DMS53 treated with DMSO at 0.1 percent for 48 hours (cell line): ENCODE results near the gene LIN9.

Experiments
- DNase-seq: peaks from one replicate; lab custom pipeline; 2025; ENCODE audit not compliant: unreplicated experiment; lab: John Stamatoyannopoulos, UW

LIN9 gene

GRCh38 chr1:226320930-226321329 is 12.0 kb upstream of the LIN9 start:
- no peak for DNase-seq

DNA sequence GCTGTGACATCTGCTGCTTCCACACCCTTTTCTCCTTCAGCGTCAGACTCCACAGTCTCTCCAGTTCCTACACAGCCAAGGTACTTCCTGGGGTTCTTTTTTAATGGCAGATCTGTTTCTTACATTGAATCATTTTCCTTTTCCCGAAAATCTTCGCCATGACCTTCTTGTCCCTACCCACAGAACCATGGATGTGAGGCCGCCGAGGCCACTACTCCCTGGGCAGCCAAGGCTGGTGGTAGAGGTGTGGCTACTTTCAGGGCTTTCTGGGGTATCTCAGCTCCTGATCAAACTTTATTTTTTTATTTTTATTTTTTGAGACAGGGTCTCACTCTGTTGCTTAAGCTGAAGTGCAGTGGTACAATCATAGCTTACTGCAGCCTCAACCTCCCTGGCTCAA is 9.5 kb upstream of the LIN9 start:
- no peak for DNase-seq

- DNase-seq: no peak
Measured at GRCh38 chr1:226314055-226314454, 5.1 kb upstream of the LIN9 start.

DNA sequence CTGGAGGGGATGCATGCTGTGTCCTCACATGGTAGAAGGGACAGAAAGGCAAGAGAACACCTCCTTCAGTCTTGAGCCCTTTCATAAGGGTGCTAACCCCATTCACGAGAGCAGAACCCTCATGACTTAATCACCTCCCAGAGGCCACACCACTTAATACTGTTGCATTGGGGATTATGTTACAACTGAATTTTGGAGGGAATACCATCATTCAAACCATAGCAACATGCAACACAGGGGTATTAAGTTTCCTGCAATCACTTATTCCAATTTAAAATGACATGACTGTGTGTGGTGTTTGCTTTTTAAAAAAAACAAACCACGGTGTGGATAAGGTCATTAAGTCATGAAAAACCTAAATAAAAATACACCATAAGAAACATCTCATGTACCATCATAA is 3.1 kb upstream of the LIN9 start:
- DNase-seq: no peak

GRCh38 chr1:226311376-226311775 is 2.4 kb upstream of the LIN9 start:
- no peak for DNase-seq

- no peak for DNase-seq
Measured at GRCh38 chr1:226310637-226311195, 1.8 kb upstream of the LIN9 start.

- no peak for DNase-seq
Measured at GRCh38 chr1:226310245-226310540, 1.2 kb upstream of the LIN9 start.

- DNase-seq: no peak
Measured at GRCh38 chr1:226309398-226310244, 657 bp upstream of the LIN9 start.

- no peak for DNase-seq
Measured at GRCh38 chr1:226308166-226308722, 720 bp downstream of the LIN9 start.

DNA sequence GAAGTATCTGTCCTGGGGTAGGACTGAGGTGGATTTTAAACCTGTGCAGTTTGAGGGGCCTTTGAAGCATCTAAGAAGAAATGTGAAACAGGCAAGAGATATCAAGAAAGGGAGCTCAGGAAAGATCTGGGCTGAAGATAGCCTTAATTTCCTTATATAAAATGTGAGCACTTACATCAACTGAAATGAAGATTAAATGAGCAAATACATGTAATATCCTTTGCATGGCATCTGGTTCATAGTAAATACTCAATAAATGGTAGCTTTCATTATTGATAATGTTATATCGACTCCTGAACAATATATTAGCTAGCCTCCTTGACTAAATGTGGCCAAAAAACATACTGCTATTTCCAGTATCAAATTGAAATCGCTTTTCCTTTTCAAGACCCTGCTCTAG is 2.5 kb downstream of the LIN9 start:
- no peak for DNase-seq

- DNase-seq: no peak
Measured at GRCh38 chr1:226305184-226305583, 3.8 kb downstream of the LIN9 start.

DNA sequence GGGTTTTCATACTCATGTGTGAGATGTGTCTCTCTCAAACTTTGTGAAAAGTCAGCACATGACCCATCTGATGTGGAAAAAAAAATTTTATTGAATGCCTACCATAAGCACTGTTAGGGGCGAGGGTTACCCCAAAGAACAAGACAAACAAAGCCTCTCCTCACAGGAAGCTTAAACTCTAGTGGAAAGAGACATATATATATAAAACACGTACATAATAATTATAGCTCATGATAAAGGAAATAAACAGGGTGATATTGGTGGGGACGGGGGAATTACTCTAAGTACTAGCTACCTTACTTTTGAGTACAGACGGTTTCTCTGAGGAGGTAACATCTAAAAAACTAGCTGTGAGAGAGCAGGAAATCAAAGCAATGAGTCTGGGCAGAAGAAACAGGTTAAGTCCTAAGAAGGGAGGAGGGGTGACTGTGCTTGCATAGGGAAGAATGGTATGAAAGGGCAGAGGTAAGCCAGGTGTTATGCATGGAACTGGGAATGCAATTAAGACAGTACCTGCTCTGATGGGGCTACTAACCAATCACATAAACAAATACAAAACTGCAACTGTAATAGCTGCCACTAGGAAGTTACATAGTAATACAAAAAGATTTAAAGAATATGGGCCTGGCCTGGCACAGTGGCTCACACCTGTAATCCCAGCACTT is 4.5 kb downstream of the LIN9 start:
- no peak for DNase-seq

DNA sequence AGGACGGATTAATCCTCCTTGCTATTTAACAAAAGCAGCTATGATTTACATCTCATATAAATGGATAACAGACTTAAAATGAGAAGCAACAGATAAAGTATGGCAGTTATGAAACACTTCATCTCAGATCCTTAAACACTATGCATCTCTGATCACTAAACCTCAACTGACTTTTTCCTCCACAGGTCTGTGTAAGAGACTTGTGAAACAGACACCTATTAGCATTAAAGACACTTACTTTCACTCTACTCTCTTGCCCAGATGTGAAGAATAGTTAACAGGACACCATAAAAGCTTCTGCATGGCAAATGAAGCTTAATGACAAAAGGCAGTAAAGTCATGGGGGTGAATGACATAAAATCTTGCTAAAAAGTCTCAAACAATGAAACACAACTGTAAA is 6.2 kb downstream of the LIN9 start:
- no peak for DNase-seq

GRCh38 chr1:226296911-226297310 is 12.1 kb downstream of the LIN9 start:
- no peak for DNase-seq

- DNase-seq: no peak
Measured at GRCh38 chr1:226293553-226293920, 15.4 kb downstream of the LIN9 start.

- DNase-seq: no peak
Measured at GRCh38 chr1:226292874-226293552, 16.0 kb downstream of the LIN9 start.

DNA sequence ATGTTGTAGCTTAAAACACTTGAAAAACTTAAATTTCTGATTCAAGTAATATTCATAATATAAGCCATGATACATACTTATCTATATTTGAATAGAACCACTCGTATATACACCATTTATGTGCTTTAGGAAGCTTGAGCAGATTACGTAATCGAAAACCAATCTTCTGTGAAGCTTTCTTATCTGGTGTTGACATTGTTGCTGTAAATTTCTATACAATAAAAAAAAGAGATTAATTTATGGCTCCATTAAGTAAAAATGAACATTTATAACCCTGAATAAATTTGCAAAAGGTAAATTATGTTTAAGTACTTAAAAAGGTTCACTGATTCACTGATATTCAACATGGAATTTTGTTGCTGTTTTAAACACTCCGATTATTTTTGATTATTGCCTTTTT is 21.4 kb downstream of the LIN9 start:
- no peak for DNase-seq

GRCh38 chr1:226281058-226281457 is 27.9 kb downstream of the LIN9 start:
- no peak for DNase-seq

DNA sequence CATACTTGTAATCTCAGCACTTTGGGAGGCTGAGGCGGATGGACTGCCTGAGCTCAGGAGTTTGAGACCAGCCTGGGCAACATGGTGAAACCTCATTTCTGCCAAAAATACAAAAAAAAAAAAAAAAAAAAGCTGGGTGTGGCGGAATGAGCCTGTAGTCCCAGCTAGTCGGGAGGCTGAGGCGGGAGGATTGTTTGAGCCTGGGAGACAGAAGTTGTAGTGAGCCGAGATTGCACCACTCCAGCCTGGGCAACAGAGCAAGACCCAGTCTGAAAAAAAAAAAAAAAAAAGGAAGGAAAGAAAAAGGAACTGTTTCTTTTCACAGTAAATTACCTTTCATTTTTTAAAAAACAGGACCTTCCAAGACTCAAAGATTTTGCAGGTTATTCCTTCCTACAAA is 29.5 kb downstream of the LIN9 start:
- no peak for DNase-seq

DNA sequence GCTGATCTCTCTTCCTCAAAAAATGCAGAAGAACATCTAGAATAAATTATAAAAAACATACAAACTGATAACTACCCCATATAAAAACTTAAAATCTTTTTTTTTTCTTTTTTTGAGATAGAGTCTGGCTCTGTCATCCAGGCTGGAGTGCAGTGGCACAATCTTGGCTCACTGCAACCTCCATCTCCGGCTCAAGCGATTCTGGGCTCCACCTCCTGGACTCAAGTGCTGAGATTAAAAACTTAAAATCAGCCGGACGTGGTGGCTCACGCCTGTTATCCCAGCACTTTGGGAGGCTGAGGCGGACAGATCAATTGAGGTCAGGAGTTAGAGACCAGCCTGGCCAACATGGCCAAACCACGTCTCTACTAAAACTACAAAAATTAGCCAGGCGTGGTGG is 31.1 kb downstream of the LIN9 start:
- no peak for DNase-seq

DNA sequence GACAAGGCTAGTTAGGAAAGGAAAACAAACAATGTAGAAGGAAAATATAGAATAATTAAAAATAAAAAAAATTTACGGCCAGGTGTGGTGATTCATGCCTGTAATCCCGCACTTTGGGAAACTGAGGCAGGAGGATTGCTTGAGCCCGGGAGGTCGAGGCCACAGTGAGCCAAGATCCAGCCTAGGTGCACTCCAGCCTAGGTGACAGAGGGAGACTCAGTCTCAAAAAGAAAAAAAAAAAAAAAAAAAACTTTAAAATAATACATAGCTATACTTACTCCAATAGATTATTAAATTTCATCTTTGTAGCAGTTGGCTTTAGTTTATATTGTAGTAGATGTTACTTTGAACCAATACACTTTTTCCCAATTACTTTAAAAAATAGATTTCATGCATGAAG is 32.0 kb downstream of the LIN9 start:
- DNase-seq: no peak
